K562 (cell line): ENCODE results near the gene KDM4F. TPM values are rescaled to one million over a fixed set of nuclear protein-coding genes. Genes with fewer than 3 reads are reported as not detected.

Experiments
- ARID1B ChIP-seq: fragments of 450-650 bp; IDR thresholded peaks from 2 replicates; pipeline ENCODE4 v1.6.1; 2016; ENCODE audit warnings: antibody characterized with exemption, mild to moderate bottlenecking, inconsistent platforms
- BDP1 ChIP-seq: IDR thresholded peaks from 3 replicates; pipeline ENCODE4 v1.6.1; 2011; ENCODE audit not compliant: insufficient read length, insufficient read depth
- CHD2 ChIP-seq: IDR thresholded peaks from 2 replicates; pipeline ENCODE4 v1.6.1; 2011; ENCODE audit warnings: low read depth, low read length
- ELK1 ChIP-seq: sonication (generic); formaldehyde crosslinking; IDR thresholded peaks from 2 replicates; pipeline ENCODE4 v1.8.1; 2022; ENCODE audit warnings: missing genetic modification reagents
- ERF ChIP-seq: fragments of 450-650 bp; formaldehyde crosslinking; IDR thresholded peaks from 2 replicates; pipeline ENCODE4 v1.4.0; 2020; ENCODE audit warnings: mild to moderate bottlenecking, mixed read lengths
- HES1 ChIP-seq: fragments of 450-650 bp; IDR thresholded peaks from 2 replicates; pipeline ENCODE4 v1.6.1; 2016; ENCODE audit warnings: low read depth, mild to moderate bottlenecking, moderate library complexity
- HOXB6 ChIP-seq: fragments of 250-450 bp; sonication (Bioruptor Pico); IDR thresholded peaks from 2 replicates; pipeline ENCODE4 v1.5.1; 2022; ENCODE audit warnings: mild to moderate bottlenecking, borderline replicate concordance
- KDM2B ChIP-seq: fragments of 250-450 bp; sonication (Bioruptor Pico); IDR thresholded peaks from 2 replicates; pipeline ENCODE4 v1.8.0; 2021; ENCODE audit warnings: mild to moderate bottlenecking, moderate library complexity
- MEIS2 ChIP-seq: fragments of 450-650 bp; IDR thresholded peaks from 2 replicates; pipeline ENCODE4 v1.6.1; 2014; ENCODE audit warnings: mild to moderate bottlenecking; ENCODE audit not compliant: partially characterized antibody
- NR0B1 ChIP-seq: fragments of 450-650 bp; IDR thresholded peaks from one replicate; pipeline ENCODE4 v1.6.1; 2018; ENCODE audit warnings: mild to moderate bottlenecking, moderate library complexity; ENCODE audit not compliant: partially characterized antibody
- PPARD ChIP-seq: fragments of 250-450 bp; sonication (Bioruptor Pico); IDR thresholded peaks from 2 replicates; pipeline ENCODE4 v1.8.0; 2022; ENCODE audit warnings: inconsistent platforms, mild to moderate bottlenecking, moderate library complexity
- PTBP1 ChIP-seq: fragments of 200-400 bp; formaldehyde crosslinking; IDR thresholded peaks from 2 replicates; pipeline ENCODE4 v1.6.1; 2017; ENCODE audit warnings: low read depth, low read length
- PTTG1 ChIP-seq: fragments of 450-650 bp; IDR thresholded peaks from 2 replicates; pipeline ENCODE4 v1.6.1; 2016; ENCODE audit warnings: low read depth, mild to moderate bottlenecking, missing genetic modification characterization, missing compliant biosample characterization
- SIN3B ChIP-seq: fragments of 450-650 bp; IDR thresholded peaks from 2 replicates; pipeline ENCODE4 v1.6.1; 2017; ENCODE audit warnings: low read depth, mild to moderate bottlenecking, moderate library complexity
- SIRT6 ChIP-seq: IDR thresholded peaks from one replicate; pipeline ENCODE4 v1.6.1; 2012; ENCODE audit warnings: low read depth, mild to moderate bottlenecking, control low read depth, inconsistent platforms, low read length, moderate library complexity
- SIX5 ChIP-seq, 2 experiments: IDR thresholded peaks; 2 replicates each; pipeline ENCODE4 v1.6.1; 2011; ENCODE audit warnings: low read length in 2 of 2, borderline replicate concordance in 1 of 2, low read depth in 1 of 2, mild to moderate bottlenecking in 1 of 2, moderate library complexity in 1 of 2; ENCODE audit not compliant: insufficient read depth in 1 of 2
- TGIF2 ChIP-seq: sonication (generic); formaldehyde crosslinking; IDR thresholded peaks from 2 replicates; pipeline ENCODE4 v1.8.1; 2022; ENCODE audit warnings: mild to moderate bottlenecking, missing genetic modification reagents, moderate library complexity
- ZBTB33 ChIP-seq: sonication (generic); formaldehyde crosslinking; IDR thresholded peaks from 2 replicates; pipeline ENCODE4 v1.8.1; 2023; ENCODE audit warnings: mild to moderate bottlenecking, missing genetic modification reagents
- ZNF57 ChIP-seq: fragments of 450-650 bp; formaldehyde crosslinking; IDR thresholded peaks from 2 replicates; pipeline ENCODE4 v1.4.0; 2020; ENCODE audit warnings: mild to moderate bottlenecking, moderate library complexity
- ZNF584 ChIP-seq: fragments of 200-800 bp; sonication (Bioruptor generic); IDR thresholded peaks from 2 replicates; pipeline ENCODE4 v1.6.1; 2016; ENCODE audit warnings: low read depth, mild to moderate bottlenecking, missing genetic modification characterization, missing compliant biosample characterization
- ZNF586 ChIP-seq: fragments of 450-650 bp; formaldehyde crosslinking; conservative IDR thresholded peaks from 2 replicates; pipeline ENCODE4 v1.4.0; 2020; ENCODE audit warnings: mild to moderate bottlenecking, moderate library complexity
- ZNF707 ChIP-seq: fragments of 250-450 bp; sonication (Bioruptor Pico); conservative IDR thresholded peaks from 2 replicates; pipeline ENCODE4 v1.8.0; 2022; ENCODE audit warnings: inconsistent platforms, mild to moderate bottlenecking, moderate library complexity
- ZNF76 ChIP-seq: fragments of 250-450 bp; sonication (Bioruptor Pico); IDR thresholded peaks from 2 replicates; pipeline ENCODE4 v1.4.0; 2020; ENCODE audit warnings: mild to moderate bottlenecking, moderate library complexity, borderline replicate concordance
- polyA plus RNA-seq, 8 experiments: library from polyadenylated mRNA; depleted of rRNA in 4 of 8; stranded (reverse) in 5 of 8; unstranded in 3 of 8; fragments of >200 nt; fragmentation: Nextera tagmentation in 2 of 8; fragmentation: Illumina TruSeq in 1 of 8; extraction: Ambion mirVana in 2 of 8; extraction: Trizol in 1 of 8; gene quantifications; 2 replicates each; pipeline versions ENCODE4 v1.2.1 to v1.2.3, GENCODE V29; 2011 to 2014; ENCODE audit warnings: inconsistent platforms in 1 of 8, missing spikeins in 1 of 8
- total RNA-seq, 7 experiments: library from RNA; depleted of rRNA in 6 of 7; stranded (reverse); fragments of >200 nt in 6 of 7; fragmentation: Illumina TruSeq in 2 of 7; extraction: Trizol in 2 of 7; gene quantifications; 2 replicates each; pipeline versions ENCODE4 v1.2.1 to v1.2.3, GENCODE V29; 2011 to 2021; ENCODE audit warnings: low replicate concordance in 1 of 7

The KDM4F gene
- total and polyA plus RNA-seq, 9 of the 15 experiments (the other 6 are each of a cell fraction or from before 2014, with no cell fraction given), result not detected

- TF ChIP-seq HOXB6 (no peak), ELK1 (CRISPR knock-in tag) (no peak), ZNF586 (CRISPR knock-in tag) (no peak), SIRT6 (no peak), ZBTB33 (CRISPR knock-in tag) (peak; percentile 31; the same call in 1 of the 2 replicates), ERF (0 out of 2 replicates have a peak, but pooled peaks have one; percentile 25), MEIS2 (peak; percentile 20), BDP1 (no peak), ZNF76 (CRISPR knock-in tag) (0 out of 2 replicates have a peak, but pooled peaks have one; percentile 41), NR0B1 (no peak), ARID1B (no peak), ZNF57 (CRISPR knock-in tag) (no peak), HES1 (no peak), KDM2B (no peak), SIX5 (IDR thresholded peaks at IDR 0.05; ENCODE audit: borderline replicate concordance in 1 of 2, insufficient read depth in 1 of 2, low read depth in 1 of 2, low read length in 2 of 2) (no peak), CHD2 (0 out of 2 replicates have a peak, but pooled peaks have one; percentile 5), PPARD (no peak), TGIF2 (CRISPR knock-in tag) (peak; percentile 96; the same call in 1 of the 2 replicates), PTBP1 (no peak), ZNF584 (CRISPR knock-in tag) (no peak), PTTG1 (tag) (no peak), ZNF707 (CRISPR knock-in tag) (no peak), SIN3B (0 out of 2 replicates have a peak, but pooled peaks have one; percentile 32)
Observed at GRCh38 chr11:95089620-95090542, 40.7 kb downstream of the KDM4F start, which contains the start of gene ENDOD1 (continued).
